ENCODE results near the gene OR2T35.

OR2T35 gene

DNA sequence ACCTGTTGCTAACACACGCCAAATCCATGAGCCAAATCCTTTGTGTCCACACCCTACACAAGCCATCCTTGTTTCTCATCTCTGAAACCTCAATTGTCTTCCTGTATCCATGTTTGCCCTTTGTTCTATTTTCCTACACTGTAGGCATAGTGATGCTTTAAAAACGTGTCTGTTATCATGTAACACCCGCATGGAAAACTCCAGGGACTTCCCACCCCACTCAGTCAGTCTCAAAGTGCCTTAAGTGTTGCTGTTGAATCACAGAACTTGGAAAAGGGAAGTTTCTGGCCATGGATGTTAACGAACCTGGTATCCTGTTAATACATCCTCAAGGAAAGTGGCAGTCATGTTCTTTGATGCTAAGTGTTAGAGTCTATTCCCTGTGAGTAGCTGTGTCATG is 19.9 kb downstream of the OR2T35 start:
- DNase-seq, result no peak

DNA sequence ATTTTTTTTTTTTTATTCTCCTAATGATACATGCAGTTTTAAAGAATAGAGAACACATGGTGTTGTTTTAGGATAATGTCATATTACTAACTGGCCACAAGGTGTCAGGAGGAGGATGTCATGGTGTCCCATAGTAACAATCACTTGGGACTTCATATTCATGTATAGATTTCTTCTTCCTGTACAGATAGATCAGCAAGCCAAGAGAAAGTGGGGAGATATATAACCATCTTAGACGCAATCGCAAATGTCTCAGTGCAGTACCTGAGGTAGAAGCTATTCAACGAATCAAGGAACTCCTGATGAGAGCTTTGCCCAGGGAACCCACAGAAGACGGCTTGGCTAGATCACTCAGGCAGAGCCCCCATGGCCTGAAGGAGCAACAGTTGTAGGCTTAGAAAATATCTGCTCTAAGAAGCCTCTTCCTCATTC is 22.5 kb downstream of the OR2T35 start:
- no peak for DNase-seq

DNA sequence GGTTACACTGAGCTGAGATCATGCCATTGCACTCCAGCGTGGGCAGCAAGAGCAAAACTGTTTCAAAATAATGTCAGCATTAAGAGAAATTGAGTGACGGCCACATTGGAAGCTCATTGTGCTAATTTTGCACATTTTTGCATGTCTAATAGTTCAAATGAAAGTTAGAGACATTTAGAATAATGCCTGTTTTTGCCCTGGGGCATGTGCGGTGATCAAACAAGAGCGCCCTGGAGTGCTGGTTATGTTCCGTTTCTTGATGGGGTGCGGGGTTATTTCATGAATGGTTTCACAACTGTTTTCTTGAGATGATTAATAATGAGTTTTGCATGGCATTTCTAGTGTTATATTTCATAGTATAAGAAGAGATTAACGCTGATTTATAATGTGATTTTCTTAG is 23.3 kb downstream of the OR2T35 start:
- no peak for DNase-seq

- DNase-seq, result peak; percentile 40
Observed at GRCh38 chr1:248618878-248619277, 26.2 kb downstream of the OR2T35 start.

DNA sequence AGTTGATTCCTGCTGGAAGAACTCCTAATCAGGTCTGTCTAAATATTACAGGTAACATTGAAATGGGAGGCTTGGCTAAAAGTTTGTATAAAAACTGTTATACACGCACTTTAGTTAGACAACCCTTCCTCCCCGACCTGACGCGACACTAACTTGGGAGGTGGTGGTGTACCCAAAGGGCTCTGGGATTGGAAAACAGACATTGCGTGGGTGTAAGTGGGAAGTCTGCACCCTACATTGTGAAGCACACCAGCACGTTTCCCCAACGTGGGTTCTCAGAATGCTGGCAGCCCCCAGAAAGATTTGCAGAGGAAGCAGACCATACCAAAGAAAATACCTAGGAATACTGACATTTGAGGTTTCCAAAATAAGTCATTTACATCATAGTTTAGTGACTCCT is 27.0 kb downstream of the OR2T35 start:
- DNase-seq, result no peak

GRCh38 chr1:248613742-248614141 is 31.3 kb downstream of the OR2T35 start:
- DNase-seq, result no peak

- peak; percentile 36 for DNase-seq
Observed at GRCh38 chr1:248611883-248612414, 33.1 kb downstream of the OR2T35 start.

- DNase-seq, result no peak
Observed at GRCh38 chr1:248610301-248610700, 34.8 kb downstream of the OR2T35 start.

GRCh38 chr1:248599396-248599795 is 45.7 kb downstream of the OR2T35 start:
- DNase-seq, result no peak

DNA sequence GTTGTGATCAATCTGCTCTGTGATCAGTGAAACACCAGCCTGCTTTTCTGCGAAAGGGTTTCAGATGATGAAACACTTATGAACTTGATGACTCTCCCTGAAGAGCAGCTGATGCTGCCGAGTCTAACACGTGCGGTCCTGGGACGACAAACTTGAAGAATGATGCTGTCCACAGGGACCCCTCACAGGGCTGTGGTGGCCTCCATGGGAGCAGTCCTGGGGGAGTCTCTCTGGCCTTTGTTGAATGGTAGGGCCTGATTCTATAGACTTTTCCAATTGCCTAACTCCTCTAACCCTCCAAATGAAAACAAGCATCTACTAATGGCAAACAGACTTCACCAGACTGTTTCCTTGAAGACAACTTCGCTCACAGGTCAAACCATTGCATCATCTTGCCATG is 47.5 kb downstream of the OR2T35 start, which contains the start of gene OR2T10:
Gene OR2T10, minus strand, starts transcription at position 112 of the 400 bp plus-strand sequence. CDS start 3,932 bp downstream, outside the sequence.
- no peak for DNase-seq

DNA sequence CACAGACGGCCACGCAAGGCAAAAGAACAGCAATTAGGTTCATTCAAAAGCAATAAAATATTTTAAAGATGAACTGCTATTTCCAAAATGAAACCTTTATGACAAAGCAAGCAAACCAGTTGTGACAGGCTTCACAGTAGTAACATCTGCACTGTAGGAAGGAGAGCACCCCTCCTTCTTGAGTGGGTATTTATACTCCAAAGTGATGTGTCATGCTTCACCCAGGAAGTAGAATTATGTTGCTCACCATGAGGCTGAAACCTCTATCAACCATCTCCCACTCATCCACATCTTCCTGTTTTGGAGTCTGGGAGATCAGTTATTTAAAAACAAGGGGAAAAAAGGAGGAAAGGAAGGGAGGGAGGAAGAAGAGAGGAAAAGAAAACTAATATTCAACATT is 48.5 kb downstream of the OR2T35 start:
- no peak for DNase-seq

DNA sequence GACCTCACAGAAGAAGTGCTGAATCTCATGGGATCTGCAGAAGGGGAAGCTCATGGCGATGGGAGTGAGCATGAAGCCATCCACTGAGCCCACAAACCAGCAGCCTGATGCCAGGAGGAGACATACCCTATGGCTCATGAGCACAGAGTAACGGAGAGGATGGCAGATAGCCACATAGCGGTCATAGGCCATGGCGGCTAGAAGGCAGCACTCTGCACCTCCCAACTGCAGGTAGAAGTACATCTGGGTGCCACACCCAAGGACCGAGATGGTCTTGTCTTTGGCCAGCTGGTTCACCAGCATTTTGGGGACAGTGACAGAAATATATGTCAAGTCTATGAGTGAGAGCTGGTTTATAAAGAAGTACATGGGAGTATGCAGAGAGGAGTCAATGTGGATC is 51.9 kb downstream of the OR2T35 start:
- DNase-seq, result no peak

DNA sequence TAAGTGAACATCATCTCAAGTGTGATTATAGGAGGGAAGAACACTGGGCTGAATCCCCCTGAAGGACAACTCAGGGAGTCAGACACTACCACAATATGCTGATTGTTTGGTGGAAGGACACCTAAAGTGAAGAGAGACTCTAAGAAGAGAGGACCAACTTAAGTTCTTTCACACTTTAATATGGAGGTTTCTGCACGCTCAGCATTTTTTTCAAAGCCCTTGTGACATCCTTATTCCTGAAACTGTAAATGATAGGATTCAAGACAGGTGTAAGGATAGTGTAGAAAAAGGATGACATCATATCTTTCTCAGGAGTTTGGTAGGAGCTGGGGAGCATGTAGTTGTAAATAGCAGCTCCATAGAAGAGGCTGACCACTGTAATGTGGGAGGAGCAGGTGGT is 52.4 kb downstream of the OR2T35 start:
- no peak for DNase-seq

DNA sequence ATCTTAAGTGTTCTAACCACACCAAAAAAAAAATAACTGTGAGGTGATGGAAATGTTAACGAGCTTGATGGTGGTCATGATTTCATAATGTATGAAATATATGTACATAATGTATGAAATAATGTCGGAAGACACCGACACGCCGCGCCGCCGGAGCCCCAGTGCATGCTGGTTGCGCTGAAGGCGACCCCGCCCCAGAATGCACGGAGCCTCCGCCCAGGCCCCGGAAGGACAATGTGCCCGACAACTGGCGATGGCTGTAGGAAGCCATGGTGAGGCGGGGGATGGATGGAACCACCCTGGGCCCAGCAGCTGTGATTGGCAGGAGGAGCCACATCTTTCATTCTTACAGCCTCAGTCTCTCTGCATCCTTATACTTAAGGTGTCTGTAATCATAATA is 55.0 kb downstream of the OR2T35 start:
- no peak for DNase-seq

- DNase-seq, result no peak
Observed at GRCh38 chr1:248589334-248589733, 55.7 kb downstream of the OR2T35 start.

Data from stimulated activated CD4-positive, alpha-beta T cell treated with anti-CD3 and anti-CD28 coated beads, Interleukin-1b, Interleukin-23, amount 100 ng/mL, for 48 hours (primary cell).